Testis (tissue), 3 donors: ENCODE measurements around the gene SVIL. TPM values are rescaled to one million over a fixed set of nuclear protein-coding genes. Genes with fewer than 3 reads are reported as not detected.

Experiments used
- DNase-seq: peaks from one replicate; pipeline ENCODE4 v3.0.0-alpha.2; 2019
- H3K27ac ChIP-seq, 2 donors: fragments of 200-600 bp; sonication (generic); one replicate each; pipeline ENCODE4 v1.5.1; 2019
- H3K27me3 ChIP-seq: fragments of 200-600 bp; sonication (generic); one replicate; pipeline ENCODE4 v1.5.1; 2019
- H3K36me3 ChIP-seq: fragments of 200-600 bp; sonication (generic); one replicate; pipeline ENCODE4 v1.5.1; 2017; ENCODE audit warnings: low read depth; ENCODE audit errors: missing control alignments
- H3K4me1 ChIP-seq: fragments of 200-600 bp; sonication (generic); one replicate; pipeline ENCODE4 v1.5.1; 2019
- H3K4me3 ChIP-seq, 2 donors: fragments of 200-600 bp; sonication (generic); one replicate each; pipeline ENCODE4 v1.5.1; 2017 to 2019
- H3K9me3 ChIP-seq: fragments of 200-600 bp; sonication (generic); one replicate; pipeline ENCODE4 v1.5.1; 2017
- POLR2A ChIP-seq: fragments of 450-650 bp; IDR thresholded peaks from one replicate; pipeline ENCODE4 v1.6.1; 2017; ENCODE audit warnings: antibody characterized with exemption, mild to moderate bottlenecking, moderate library complexity
- WGBS, 2 donors: methylation state at CpG; one replicate each; pipeline ENCODE4 v1.1.5; 2018; 5-methylcytosine and 5-hydroxymethylcytosine counted together
- intact Hi-C: fragments of 100-400 bp; cut with DNase I; formaldehyde crosslinking; loops from one replicate; pipeline ENCODE4 v1.15.1; 2023; ENCODE audit warnings: low total_unique reads
- polyA plus RNA-seq: library from polyadenylated mRNA; stranded (reverse); fragments of 350-450 nt; fragmentation: Illumina TruSeq; extraction: RNeasy Lipid Tissue Mini Kit (QIAGEN cat#74804); gene quantifications from one replicate; pipeline ENCODE4 v1.2.3, GENCODE V29; 2014; ENCODE audit warnings: low read depth, low replicate concordance; ENCODE audit not compliant: insufficient read depth
- total RNA-seq, 2 donors: library from RNA; depleted of rRNA; stranded (reverse); fragments of >200 nt; gene quantifications; one replicate each; pipeline ENCODE4 v1.2.3, GENCODE V29; 2016
- TF ChIP-seq, protein P1 (sequence below), 3 experiments: fragments of 450-650 bp in 2 of 3; fragments of 200-600 bp in 1 of 3; sonication (generic) in 1 of 3; IDR thresholded peaks; one replicate each; pipeline ENCODE4 v1.5.1; 2016 to 2019; ENCODE audit warnings: antibody characterized with exemption in 3 of 3, mild to moderate bottlenecking in 2 of 3, moderate library complexity in 1 of 3

SVIL gene
- total and polyA plus RNA-seq, 3 donors from 2014 or later, result 44.7 to 67.6 (median 63.1) TPM

DNA sequence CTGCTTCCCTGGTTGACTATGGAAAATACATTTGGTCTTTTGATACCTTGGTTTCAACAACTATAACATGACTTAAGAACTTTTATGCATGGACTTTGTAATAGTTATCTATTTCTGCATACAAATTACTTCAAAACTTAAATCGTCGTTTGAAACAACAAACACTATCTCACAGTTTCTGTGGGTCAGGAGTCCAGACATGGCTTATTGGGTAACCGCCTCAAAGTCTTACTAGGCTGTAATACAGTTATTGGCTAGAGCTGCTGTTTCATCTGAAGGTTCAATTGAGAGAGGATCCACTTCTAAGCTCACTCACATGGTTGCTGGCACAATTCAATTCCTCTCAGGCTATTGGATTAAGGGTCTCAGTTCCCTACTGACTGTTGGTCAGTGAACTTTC, 210.8 kb downstream of the SVIL start:
- no peaks in the 10 kb centered on the region for H3K27me3 ChIP-seq
- no peaks in the 10 kb centered on the region for H3K36me3 ChIP-seq
- H3K4me1 ChIP-seq, result peaks cover 29% of the 10 kb centered on the region
- no peak for TF ChIP-seq POLR2A
- TF ChIP-seq, protein P1, sequence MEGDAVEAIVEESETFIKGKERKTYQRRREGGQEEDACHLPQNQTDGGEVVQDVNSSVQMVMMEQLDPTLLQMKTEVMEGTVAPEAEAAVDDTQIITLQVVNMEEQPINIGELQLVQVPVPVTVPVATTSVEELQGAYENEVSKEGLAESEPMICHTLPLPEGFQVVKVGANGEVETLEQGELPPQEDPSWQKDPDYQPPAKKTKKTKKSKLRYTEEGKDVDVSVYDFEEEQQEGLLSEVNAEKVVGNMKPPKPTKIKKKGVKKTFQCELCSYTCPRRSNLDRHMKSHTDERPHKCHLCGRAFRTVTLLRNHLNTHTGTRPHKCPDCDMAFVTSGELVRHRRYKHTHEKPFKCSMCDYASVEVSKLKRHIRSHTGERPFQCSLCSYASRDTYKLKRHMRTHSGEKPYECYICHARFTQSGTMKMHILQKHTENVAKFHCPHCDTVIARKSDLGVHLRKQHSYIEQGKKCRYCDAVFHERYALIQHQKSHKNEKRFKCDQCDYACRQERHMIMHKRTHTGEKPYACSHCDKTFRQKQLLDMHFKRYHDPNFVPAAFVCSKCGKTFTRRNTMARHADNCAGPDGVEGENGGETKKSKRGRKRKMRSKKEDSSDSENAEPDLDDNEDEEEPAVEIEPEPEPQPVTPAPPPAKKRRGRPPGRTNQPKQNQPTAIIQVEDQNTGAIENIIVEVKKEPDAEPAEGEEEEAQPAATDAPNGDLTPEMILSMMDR (IDR thresholded peaks at IDR 0.05), result no peak
- intact Hi-C loops, result no loop called here
- no peak for DNase-seq
- no peaks in the 10 kb centered on the region for H3K9me3 ChIP-seq
- H3K27ac ChIP-seq, result no peak overlapping the region
- no peak overlapping the region for H3K4me3 ChIP-seq
- 95 to 98% methylated on average over 3 of the region's 3 CpGs for WGBS, 2 donors

DNA sequence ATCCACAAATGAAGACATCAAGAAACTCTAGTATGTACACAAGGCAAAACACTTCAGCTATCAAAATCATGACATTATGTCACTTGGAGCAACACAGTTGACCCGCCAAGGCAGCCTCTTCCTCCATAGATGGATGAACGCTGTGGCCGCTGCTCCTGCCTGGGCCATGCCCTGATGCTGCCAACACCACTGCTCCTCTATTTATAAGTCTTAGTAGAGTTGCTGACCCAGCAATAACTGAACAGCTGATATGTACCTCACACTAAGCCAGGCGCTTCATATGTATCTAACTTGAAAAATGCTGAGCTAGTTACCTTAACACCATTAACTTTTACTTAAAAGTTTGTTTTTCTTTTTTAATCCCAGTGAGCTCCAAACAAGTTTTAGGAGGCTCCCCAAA, 214.0 kb downstream of the SVIL start:
- H3K4me3 ChIP-seq, result no peak overlapping the region
- H3K9me3 ChIP-seq, result no peaks in the 10 kb centered on the region
- whole genome bisulfite sequencing, 2 donors, result 93 to 100% methylated on average over 4 of the region's 4 CpGs
- H3K4me1 ChIP-seq, result peaks cover under 1% of the 10 kb centered on the region
- H3K36me3 ChIP-seq, result no peaks in the 10 kb centered on the region
- H3K27ac ChIP-seq, result no peak overlapping the region
- no peaks in the 10 kb centered on the region for H3K27me3 ChIP-seq
- TF ChIP-seq, protein P1 (IDR thresholded peaks at IDR 0.05), result no peak
- TF ChIP-seq POLR2A, result no peak
- DNase-seq, result no peak
- intact Hi-C loops, result no loop called here

DNA sequence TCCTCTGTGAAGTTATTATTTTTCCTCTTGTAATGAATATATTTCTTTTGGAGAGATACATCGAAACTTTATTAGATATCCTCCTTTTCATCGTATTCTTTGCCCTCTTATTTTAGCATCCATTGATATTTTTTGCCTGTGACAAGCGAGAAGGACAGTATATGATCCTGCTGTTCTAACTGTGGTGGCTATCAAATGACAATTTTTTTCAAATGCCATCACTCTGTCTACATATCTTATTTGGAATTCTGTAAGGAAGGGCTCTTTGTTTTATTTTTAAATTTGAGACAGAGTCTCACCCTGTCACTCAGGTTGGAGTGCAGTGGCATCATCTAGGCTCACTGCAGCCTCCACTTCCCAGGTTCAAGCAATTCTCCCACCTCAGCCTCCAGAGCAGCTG, 217.4 kb downstream of the SVIL start:
- Histone ChIP-seq H3K9me3 (no peaks in the 10 kb centered on the region), H3K27me3 (no peaks in the 10 kb centered on the region), H3K4me1 (peaks cover 6% of the 10 kb centered on the region), H3K36me3 (no peaks in the 10 kb centered on the region), H3K4me3 (no peak overlapping the region), H3K27ac (no peak overlapping the region)
- DNase-seq, result no peak
- no peak for TF ChIP-seq POLR2A
- TF ChIP-seq, protein P1 (IDR thresholded peaks at IDR 0.05), result no peak
- 81 to 87% methylated on average over 3 of the region's 3 CpGs for WGBS, 2 donors
- intact Hi-C loops, result no loop called here

DNA sequence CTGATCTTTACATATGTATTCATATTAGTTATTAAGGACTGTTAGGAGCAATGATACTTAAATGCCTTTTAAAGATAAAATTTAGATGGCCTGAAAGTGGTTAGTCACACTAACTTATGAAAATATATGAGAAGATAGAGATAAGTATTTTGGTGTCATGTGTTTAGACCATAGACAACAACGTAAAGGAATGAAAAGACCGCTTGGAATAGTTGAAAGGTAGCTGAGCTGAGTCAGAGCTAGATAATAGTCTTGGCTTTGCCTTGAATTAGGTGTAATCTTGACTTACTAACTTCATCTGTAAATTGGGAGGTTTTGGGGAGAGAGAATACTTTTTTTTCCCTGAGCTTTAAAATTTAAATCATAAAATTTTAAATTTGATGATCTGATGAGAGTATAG, 218.9 kb downstream of the SVIL start:
- intact Hi-C loops, result no loop called here

DNA sequence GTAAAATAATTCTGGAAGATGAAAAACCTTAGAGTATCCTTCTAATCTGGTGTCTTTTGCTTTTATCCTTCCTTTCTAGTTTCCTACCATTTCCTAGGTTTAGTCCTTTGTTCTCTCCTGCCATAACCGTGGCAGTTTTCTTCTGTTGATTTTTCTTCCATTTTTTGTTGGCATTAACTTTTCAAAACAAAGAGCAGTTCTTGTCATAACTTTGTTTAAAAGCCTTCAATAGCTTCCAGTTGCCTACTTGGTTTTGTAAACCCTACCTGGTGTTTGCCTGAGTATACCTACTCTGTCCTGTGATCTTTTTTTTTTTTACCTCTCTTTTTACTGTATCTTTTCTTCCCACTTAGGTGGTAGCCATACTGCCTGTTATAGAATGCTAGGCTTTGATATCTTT, 220.3 kb downstream of the SVIL start:
- no peaks in the 10 kb centered on the region for H3K36me3 ChIP-seq
- H3K4me3 ChIP-seq, result no peak overlapping the region
- H3K4me1 ChIP-seq, result peaks cover 12% of the 10 kb centered on the region
- no peaks in the 10 kb centered on the region for H3K9me3 ChIP-seq
- 60 to 62% methylated on average over 1 of the region's 1 CpG for WGBS, 2 donors
- no peak overlapping the region for H3K27ac ChIP-seq
- TF ChIP-seq, protein P1 (IDR thresholded peaks at IDR 0.05), result no peak
- no peak for TF ChIP-seq POLR2A
- intact Hi-C loops, result no loop called here
- no peak for DNase-seq
- no peaks in the 10 kb centered on the region for H3K27me3 ChIP-seq

More for the DNA sequence above, 218.9 kb downstream of the SVIL start:
- Histone ChIP-seq H3K27ac (no peak overlapping the region), H3K36me3 (no peaks in the 10 kb centered on the region), H3K9me3 (no peaks in the 10 kb centered on the region), H3K4me1 (peaks cover 12% of the 10 kb centered on the region), H3K27me3 (no peaks in the 10 kb centered on the region), H3K4me3 (no peak overlapping the region)
- TF ChIP-seq POLR2A, result no peak
- TF ChIP-seq, protein P1 (IDR thresholded peaks at IDR 0.05), result no peak
- 49 to 80% methylated on average over 2 of the region's 2 CpGs for WGBS, 2 donors
- DNase-seq, result no peak
